Umbilical cord (tissue), 2 donors: ENCODE results near the gene CUL1. TPM values are rescaled to one million over a fixed set of nuclear protein-coding genes. Genes with fewer than 3 reads are reported as not detected.
A peak's percentile ranks its signal among the peaks of the same experiment; 100 is the strongest.
"Not testable (repeated sequence)": the region's sequence is repeated elsewhere in the genome, so short reads cannot be mapped to it uniquely, and the experiment has no call there.

Experiments
- DNase-seq: peaks from one replicate; pipeline ENCODE4 v3.0.0-alpha.2; 2015; ENCODE audit warnings: low spot score
- total RNA-seq: library from RNA; depleted of rRNA; stranded (reverse); fragments of >200 nt; gene quantifications from one replicate; pipeline ENCODE4 v1.2.3, GENCODE V29; 2014; ENCODE audit warnings: low replicate concordance; ENCODE audit not compliant: insufficient read depth

Gene CUL1
- total RNA-seq, 1 donor from 2014 or later: 59.0 TPM

- DNase-seq: peak; percentile 51
Observed at GRCh38 chr7:148697256-148698006, 1.3 kb upstream of the CUL1 start.

GRCh38 chr7:148698007-148698396, 701 bp upstream of the CUL1 start:
- peak; percentile 33 for DNase-seq

GRCh38 chr7:148699024-148699781, 500 bp downstream of the CUL1 start:
- peak; percentile 55 for DNase-seq

- peak; percentile 71 for DNase-seq
Observed at GRCh38 chr7:148699782-148700629, 1.3 kb downstream of the CUL1 start.

GRCh38 chr7:148700661-148701064, 2.0 kb downstream of the CUL1 start:
- peak; percentile 59 for DNase-seq

GRCh38 chr7:148701414-148701813, 2.7 kb downstream of the CUL1 start:
- peak; percentile 25 for DNase-seq

GRCh38 chr7:148702876-148703670, 4.4 kb downstream of the CUL1 start:
- no peak for DNase-seq

- DNase-seq: not testable (repeated sequence)
Observed at GRCh38 chr7:148703671-148703962, 4.9 kb downstream of the CUL1 start.

GRCh38 chr7:148704189-148704588, 5.5 kb downstream of the CUL1 start:
- no peak for DNase-seq

- no peak for DNase-seq
Observed at GRCh38 chr7:148704970-148705369, 6.3 kb downstream of the CUL1 start.

- DNase-seq: no peak
Observed at GRCh38 chr7:148706368-148706767, 7.7 kb downstream of the CUL1 start.

- peak; percentile 65 for DNase-seq
Observed at GRCh38 chr7:148708026-148708885, 9.6 kb downstream of the CUL1 start.

GRCh38 chr7:148709014-148709413, 10.3 kb downstream of the CUL1 start:
- DNase-seq: peak; percentile 18

- DNase-seq: not testable (repeated sequence)
Observed at GRCh38 chr7:148710426-148710825, 11.7 kb downstream of the CUL1 start.

GRCh38 chr7:148711191-148712102, 12.7 kb downstream of the CUL1 start:
- DNase-seq: no peak

- DNase-seq: peak; percentile 15
Observed at GRCh38 chr7:148712678-148713329, 14.1 kb downstream of the CUL1 start.

GRCh38 chr7:148714498-148714897, 15.8 kb downstream of the CUL1 start:
- DNase-seq: no peak

GRCh38 chr7:148715027-148715426, 16.3 kb downstream of the CUL1 start:
- no peak for DNase-seq

- no peak for DNase-seq
Observed at GRCh38 chr7:148717266-148717793, 18.6 kb downstream of the CUL1 start.
